Fibroblast of lung (primary cell): Measurements from ENCODE around the gene CDKN1B.

Experiments used
- CTCF ChIP-seq, 2 donors: IDR thresholded peaks in 1 of 2; conservative IDR thresholded peaks in 1 of 2; 1 replicate in 1 of 2; 2 replicates in 1 of 2; pipeline ENCODE4 v1.5.1; 2011 to 2012; ENCODE audit warnings: low read length in 2 of 2, control low read depth in 1 of 2, inconsistent platforms in 1 of 2, low read depth in 1 of 2, mild to moderate bottlenecking in 1 of 2
- EZH2 ChIP-seq: IDR thresholded peaks from 2 replicates; pipeline ENCODE4 v1.5.1; 2012; ENCODE audit warnings: low read length, control low read depth, mild to moderate bottlenecking; ENCODE audit errors: missing control alignments

- TF ChIP-seq CTCF (conservative IDR thresholded peaks at IDR 0.05 in 1 of 2, IDR thresholded peaks at IDR 0.05 in 1 of 2; ENCODE audit: low read depth in 1 of 2, low read length in 2 of 2) (no peak), EZH2 (no peak)
Measured at GRCh38 chr12:12683725-12684124, 33.4 kb upstream of the CDKN1B start.
